ENCODE measurements around the gene MIGA1.

The MIGA1 gene

DNA sequence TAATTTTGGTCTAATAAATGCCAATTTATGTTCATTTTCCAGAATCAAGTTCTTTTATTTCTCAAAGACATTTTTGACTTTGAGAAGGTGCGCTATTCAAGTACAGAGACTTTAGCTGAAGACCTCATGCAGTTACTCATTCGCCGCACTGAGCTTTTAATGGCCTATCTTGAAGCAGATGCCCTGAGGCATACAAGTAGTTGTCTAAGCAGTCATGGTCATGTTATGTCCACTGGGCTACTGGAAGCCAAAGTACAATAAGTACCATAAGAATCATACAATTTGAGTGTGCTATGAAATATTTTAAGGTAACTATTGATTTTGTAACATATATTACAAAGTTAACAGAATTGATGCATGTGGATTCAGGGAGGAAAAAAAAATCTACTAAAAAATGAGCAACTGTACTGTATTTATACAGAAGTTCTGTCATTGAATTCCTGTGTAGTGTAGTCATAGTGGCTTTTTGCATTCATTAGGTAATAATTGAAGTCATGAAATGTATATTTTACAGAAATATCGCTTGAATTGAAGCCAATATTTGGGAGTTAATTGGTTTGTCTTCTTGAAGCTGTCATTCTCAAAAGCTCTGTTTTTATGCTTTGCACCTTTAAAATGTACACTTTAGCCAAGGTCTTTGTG, 95.5 kb downstream of the MIGA1 start:
- H3K4me3 Mint-ChIP-seq, result no peak overlapping the region
- no peaks in the 10 kb centered on the region for H3K27me3 Mint-ChIP-seq
- no peaks in the 10 kb centered on the region for H3K9me3 Mint-ChIP-seq
- DNase-seq (ENCODE audit: low spot score in 2 of 2) (no peak), ATAC-seq (replicated peaks; ENCODE audit: extremely low read depth, poor library complexity, severe bottlenecking) (no peak)
- no peak overlapping the region for H3K27ac Mint-ChIP-seq (ENCODE audit: low read depth)
- no peaks in the 10 kb centered on the region for H3K4me1 Mint-ChIP-seq
- peaks cover 7% of the 10 kb centered on the region for H3K36me3 Mint-ChIP-seq (ENCODE audit: insufficient read depth)

DNA sequence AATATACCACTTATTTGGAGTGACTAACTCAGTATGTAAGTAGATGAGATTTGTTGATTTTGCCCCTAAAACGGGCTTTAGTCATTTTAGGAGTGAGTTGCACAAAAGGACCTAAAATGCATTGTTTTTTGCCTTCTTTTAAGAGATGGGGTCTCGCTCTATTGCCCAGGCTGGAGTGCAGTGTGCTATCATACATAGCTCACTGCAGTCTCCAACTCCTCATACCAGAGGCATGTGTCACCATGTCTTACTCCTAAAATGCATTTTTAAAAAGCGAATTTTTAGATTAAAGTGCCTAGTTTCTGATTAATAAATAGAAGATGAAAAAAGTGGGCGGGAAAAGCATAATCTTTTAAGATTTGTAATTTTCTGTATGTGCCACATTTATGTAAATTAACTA, 97.4 kb downstream of the MIGA1 start:
- no peak for ATAC-seq (replicated peaks; ENCODE audit: extremely low read depth, poor library complexity, severe bottlenecking)
- no peak for DNase-seq (ENCODE audit: low spot score in 2 of 2)
- H3K4me1 Mint-ChIP-seq, result no peaks in the 10 kb centered on the region
- H3K4me3 Mint-ChIP-seq, result no peak overlapping the region
- no peaks in the 10 kb centered on the region for H3K9me3 Mint-ChIP-seq
- peaks cover 8% of the 10 kb centered on the region for H3K36me3 Mint-ChIP-seq (ENCODE audit: insufficient read depth)
- no peak overlapping the region for H3K27ac Mint-ChIP-seq (ENCODE audit: low read depth)
- no peaks in the 10 kb centered on the region for H3K27me3 Mint-ChIP-seq

DNA sequence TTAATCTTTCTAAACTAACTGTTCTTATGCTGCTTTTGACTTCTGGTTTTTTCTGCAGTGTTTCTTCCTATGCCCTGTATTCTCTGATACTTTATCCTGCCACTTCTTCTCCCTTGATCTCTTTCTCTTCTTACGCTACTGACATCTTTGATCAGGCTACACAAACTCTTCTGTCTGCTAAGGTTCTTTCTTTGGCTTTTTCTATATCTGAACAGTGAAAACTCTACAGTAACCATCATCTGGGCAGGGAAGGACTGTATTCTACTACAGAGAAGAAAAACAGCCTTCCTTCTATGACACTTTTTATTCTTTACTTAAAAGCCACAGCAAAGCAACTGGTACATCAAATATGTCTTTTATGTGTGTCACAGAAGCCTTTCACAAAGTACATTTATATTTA, 101.6 kb downstream of the MIGA1 start:
- Mint-ChIP-seq H3K27me3 (no peaks in the 10 kb centered on the region), H3K4me3 (no peak overlapping the region), H3K36me3 (ENCODE audit: insufficient read depth) (peaks cover 8% of the 10 kb centered on the region), H3K9me3 (no peaks in the 10 kb centered on the region), H3K4me1 (no peaks in the 10 kb centered on the region), H3K27ac (ENCODE audit: low read depth) (no peak overlapping the region)
- ATAC-seq (replicated peaks; ENCODE audit: extremely low read depth, poor library complexity, severe bottlenecking) (no peak), DNase-seq (ENCODE audit: low spot score in 2 of 2) (no peak)

DNA sequence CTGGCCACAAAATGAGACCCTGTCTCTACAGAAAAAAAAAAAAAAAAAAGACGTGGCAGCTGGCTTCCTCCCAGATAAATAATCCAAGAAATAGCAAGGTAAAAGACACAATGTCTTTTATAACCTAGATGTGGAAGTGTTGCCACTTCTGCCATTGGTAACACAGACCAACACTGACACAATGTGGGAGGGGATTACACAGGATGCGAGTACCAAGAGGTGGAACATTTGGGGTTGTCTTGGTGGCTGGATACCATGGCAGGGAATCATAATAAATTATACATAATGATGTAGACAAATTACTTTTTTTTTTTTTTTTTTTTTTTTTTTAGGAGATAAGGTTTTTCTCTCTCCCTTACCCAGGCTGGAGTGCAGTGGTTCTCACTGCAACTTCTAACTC, 103.0 kb downstream of the MIGA1 start:
- H3K9me3 Mint-ChIP-seq, result no peaks in the 10 kb centered on the region
- ATAC-seq (replicated peaks; ENCODE audit: extremely low read depth, poor library complexity, severe bottlenecking) (no peak), DNase-seq (ENCODE audit: low spot score in 2 of 2) (no peak)
- no peak overlapping the region for H3K27ac Mint-ChIP-seq (ENCODE audit: low read depth)
- peaks cover 8% of the 10 kb centered on the region for H3K36me3 Mint-ChIP-seq (ENCODE audit: insufficient read depth)
- no peaks in the 10 kb centered on the region for H3K4me1 Mint-ChIP-seq
- no peak overlapping the region for H3K4me3 Mint-ChIP-seq
- H3K27me3 Mint-ChIP-seq, result peaks cover 9% of the 10 kb centered on the region

DNA sequence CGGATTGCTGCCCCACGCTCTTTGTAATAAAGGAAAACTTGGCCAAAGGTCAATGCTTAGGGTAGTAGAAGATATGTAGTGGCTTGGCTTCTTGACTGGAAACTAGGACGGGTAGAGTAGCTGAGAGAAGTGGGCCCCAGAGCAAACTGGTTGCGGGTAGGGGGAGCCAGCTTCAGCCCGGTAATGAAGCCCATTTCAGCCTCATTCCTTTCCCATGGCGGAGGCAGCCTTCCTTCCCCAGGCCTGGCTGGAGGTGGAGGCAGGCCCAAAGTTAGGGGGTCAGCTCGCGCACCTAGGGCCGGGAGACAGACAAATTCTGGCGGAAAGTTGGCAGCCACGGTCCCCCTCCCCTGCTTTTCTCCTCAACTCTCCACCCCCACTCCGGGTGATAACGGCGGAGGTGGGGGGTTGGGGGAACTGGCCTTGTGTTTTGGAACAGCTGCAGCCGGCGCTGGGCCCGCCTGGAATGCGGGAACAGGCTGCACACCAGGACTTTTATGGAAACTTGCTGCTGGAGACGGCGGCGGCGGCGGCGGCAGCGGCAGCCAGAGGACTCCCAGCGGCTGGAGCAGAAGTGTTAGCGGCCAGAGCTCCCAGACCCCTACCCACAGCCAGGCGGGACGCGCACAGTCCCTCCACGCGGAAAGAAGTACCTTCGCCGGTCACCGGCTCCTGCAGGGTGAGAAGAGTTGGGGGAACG, 108.8 kb downstream of the MIGA1 start, which contains the start of gene NEXN:
Gene NEXN, plus strand, starts transcription at position 544 of the 700 bp plus-strand sequence. CDS start 27,483 bp downstream, outside the sequence.
- Mint-ChIP-seq H3K27me3 (peaks cover 18% of the 10 kb centered on the region), H3K27ac (ENCODE audit: low read depth) (no peak within 1 kb of the TSS), H3K4me1 (peaks cover 8% of the 10 kb centered on the region), H3K4me3 (peak within 1 kb of the TSS; percentile 61), H3K36me3 (ENCODE audit: insufficient read depth) (peaks cover 4% of the 10 kb centered on the region), H3K9me3 (no peaks in the 10 kb centered on the region)
- DNase-seq (ENCODE audit: low spot score in 2 of 2) (no peak), ATAC-seq (replicated peaks; ENCODE audit: extremely low read depth, poor library complexity, severe bottlenecking) (no peak)

DNA sequence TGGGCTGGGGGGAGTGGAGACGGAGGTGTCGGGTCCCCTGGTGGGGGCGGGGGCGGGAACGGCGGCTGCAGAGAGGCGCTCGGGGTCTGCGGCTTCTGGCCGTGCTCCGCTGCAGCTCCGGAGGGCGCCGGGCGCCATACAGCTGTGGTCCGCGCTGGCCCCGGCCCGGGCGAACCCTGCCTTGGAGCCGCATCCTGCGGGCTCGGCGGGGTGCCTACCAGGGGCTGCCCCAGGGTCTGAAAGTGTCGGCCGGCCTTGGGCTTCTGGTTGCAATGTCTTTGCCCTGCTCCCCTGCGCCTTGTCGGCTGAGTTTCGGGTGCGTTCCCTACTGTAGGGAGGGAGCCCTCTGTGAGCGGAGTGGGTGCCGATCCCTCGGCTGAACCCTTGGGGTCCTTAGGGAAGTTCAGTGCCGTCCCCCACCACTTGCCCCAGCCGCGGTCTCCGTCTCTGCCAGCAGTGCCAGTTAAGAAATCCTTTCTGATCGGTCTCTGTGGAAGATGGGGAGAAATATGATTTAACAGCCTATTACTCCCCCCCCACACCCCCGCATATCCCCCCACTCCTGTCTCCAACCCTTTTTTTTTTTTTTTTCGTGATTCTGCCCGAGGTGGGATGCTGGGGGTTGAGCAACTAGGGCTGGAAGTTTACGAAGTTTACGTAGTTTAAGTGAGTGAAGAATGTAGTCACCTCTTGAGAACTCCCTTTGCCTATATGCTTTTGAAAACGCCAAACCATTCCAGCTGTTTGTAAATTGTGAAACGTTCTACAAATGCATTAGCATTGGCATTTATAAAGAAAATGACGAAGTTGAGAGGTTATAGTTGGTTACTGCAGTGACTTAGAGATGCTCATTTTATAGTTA, 109.6 kb downstream of the MIGA1 start:
- DNase-seq (ENCODE audit: low spot score in 2 of 2) (no peak), ATAC-seq (replicated peaks; ENCODE audit: extremely low read depth, poor library complexity, severe bottlenecking) (peak; percentile 36)
- H3K36me3 Mint-ChIP-seq (ENCODE audit: insufficient read depth), result peaks cover 3% of the 10 kb centered on the region
- H3K27me3 Mint-ChIP-seq, result peaks cover 18% of the 10 kb centered on the region
- H3K4me3 Mint-ChIP-seq, result peak overlapping the region; percentile 61
- H3K27ac Mint-ChIP-seq (ENCODE audit: low read depth), result no peak overlapping the region
- peaks cover 8% of the 10 kb centered on the region for H3K4me1 Mint-ChIP-seq
- H3K9me3 Mint-ChIP-seq, result no peaks in the 10 kb centered on the region

DNA sequence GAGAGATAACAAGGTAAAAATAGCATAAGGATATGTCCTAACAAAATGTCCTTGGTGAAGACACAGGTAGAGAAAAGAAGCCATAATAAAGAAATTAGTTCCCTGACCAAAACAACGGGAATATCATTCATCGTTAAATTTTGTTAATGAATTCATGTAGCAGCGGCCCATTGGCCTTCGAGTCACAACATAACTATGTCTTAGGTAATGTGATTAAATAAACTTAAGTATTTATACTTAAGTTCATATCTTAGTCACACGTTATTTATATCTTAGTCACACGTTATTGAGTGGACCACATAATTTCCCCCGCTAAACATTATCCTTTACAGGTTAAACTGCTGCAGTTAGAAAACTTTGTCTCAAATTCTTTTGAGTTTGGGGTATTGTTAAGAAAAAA, 110.2 kb downstream of the MIGA1 start:
- ATAC-seq (replicated peaks; ENCODE audit: extremely low read depth, poor library complexity, severe bottlenecking) (no peak), DNase-seq (ENCODE audit: low spot score in 2 of 2) (no peak)
- Mint-ChIP-seq H3K4me1 (peaks cover 8% of the 10 kb centered on the region), H3K36me3 (ENCODE audit: insufficient read depth) (no peaks in the 10 kb centered on the region), H3K27ac (ENCODE audit: low read depth) (no peak overlapping the region), H3K4me3 (no peak overlapping the region), H3K9me3 (no peaks in the 10 kb centered on the region), H3K27me3 (peaks cover 18% of the 10 kb centered on the region)

DNA sequence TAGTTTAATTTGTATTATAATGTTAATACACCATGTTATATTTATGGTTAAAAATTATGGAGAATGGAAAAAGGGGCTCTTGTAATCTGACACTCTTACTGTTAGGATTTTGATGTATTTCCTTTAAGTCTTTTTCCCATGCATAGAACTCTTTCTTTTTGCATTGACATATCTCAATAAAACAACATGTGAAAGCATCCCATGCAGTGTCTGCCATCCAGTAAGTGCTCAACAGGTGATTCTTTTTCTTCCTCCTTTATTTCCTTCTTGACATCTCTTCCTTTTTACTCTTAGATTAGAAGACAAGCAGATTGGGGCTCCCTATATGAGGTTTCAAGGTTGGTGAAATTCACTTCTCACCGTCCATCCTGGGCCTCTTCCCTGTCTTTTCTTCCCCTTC, 111.8 kb downstream of the MIGA1 start:
- H3K9me3 Mint-ChIP-seq, result no peaks in the 10 kb centered on the region
- H3K27me3 Mint-ChIP-seq, result peaks cover 18% of the 10 kb centered on the region
- H3K4me3 Mint-ChIP-seq, result no peak overlapping the region
- DNase-seq (ENCODE audit: low spot score in 2 of 2) (no peak), ATAC-seq (replicated peaks; ENCODE audit: extremely low read depth, poor library complexity, severe bottlenecking) (no peak)
- H3K27ac Mint-ChIP-seq (ENCODE audit: low read depth), result no peak overlapping the region
- H3K4me1 Mint-ChIP-seq, result peaks cover 8% of the 10 kb centered on the region
- no peaks in the 10 kb centered on the region for H3K36me3 Mint-ChIP-seq (ENCODE audit: insufficient read depth)

DNA sequence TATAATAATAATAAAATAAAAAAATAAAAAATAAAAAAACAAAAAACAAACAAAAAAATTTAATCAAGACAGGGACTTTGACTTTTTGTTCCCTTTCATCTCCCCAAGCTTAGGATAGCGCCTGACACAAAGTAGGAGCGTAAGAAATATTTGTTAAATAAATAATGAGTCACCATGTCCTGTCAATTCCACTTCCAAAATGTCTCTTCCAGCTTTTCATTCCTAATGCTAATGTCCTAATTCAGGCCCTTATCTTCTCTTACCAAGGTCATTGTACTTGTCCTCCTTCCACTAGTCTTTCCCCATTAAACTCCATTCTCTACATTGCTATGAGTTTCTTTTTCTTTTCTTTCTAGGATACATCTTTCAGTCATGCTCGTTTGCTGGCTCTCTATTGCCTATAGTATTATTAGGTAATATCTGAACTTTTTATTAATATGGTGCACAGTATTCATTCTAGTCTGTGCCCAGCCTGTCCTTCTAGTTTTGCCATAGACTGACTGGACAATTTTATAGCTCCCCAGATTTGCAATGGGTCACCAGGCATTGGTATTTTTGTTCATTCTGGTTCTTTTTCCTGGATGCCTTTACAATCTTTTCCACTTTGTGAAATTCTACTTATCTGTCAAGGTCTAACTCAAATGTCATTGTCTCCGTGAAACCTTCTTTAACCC, 120.3 kb downstream of the MIGA1 start:
- ATAC-seq (replicated peaks; ENCODE audit: extremely low read depth, poor library complexity, severe bottlenecking), result no peak
- no peaks in the 10 kb centered on the region for H3K36me3 Mint-ChIP-seq (ENCODE audit: insufficient read depth)
- H3K4me3 Mint-ChIP-seq, result no peak overlapping the region
- H3K9me3 Mint-ChIP-seq, result no peaks in the 10 kb centered on the region
- H3K4me1 Mint-ChIP-seq, result no peaks in the 10 kb centered on the region
- no peak for DNase-seq (ENCODE audit: low spot score in 2 of 2)
- no peak overlapping the region for H3K27ac Mint-ChIP-seq (ENCODE audit: low read depth)
- no peaks in the 10 kb centered on the region for H3K27me3 Mint-ChIP-seq

DNA sequence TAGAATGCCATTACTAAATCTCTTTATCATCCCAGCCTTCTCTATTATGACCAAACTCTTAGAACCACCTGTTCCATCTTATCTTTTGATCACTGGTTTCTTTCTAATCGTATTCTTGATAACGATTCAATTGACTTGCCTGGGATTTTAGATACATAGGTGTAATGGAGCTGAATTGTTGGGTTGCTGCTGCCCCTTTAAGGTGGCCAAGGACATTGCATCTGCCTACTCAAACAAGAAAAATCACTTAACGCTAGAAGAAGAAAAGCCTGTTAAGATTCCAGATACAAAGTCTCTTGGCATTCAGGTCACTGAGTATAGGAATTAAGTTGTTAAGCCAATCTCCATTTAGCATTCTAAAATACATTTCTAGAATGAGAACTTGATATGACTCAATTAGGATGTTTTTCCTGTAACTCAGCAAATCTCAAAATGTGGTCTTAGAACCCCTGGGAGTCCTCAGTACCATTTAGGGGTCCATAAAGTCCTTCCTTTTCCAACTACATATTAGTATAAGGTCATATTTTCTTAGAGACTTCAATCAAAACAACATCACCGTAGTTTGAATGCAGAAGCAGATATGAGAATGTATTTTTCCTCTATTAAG, 121.3 kb downstream of the MIGA1 start:
- ATAC-seq (replicated peaks; ENCODE audit: extremely low read depth, poor library complexity, severe bottlenecking) (no peak), DNase-seq (ENCODE audit: low spot score in 2 of 2) (no peak)
- Mint-ChIP-seq H3K4me1 (no peaks in the 10 kb centered on the region), H3K27ac (ENCODE audit: low read depth) (no peak overlapping the region), H3K36me3 (ENCODE audit: insufficient read depth) (no peaks in the 10 kb centered on the region), H3K27me3 (no peaks in the 10 kb centered on the region), H3K4me3 (no peak overlapping the region), H3K9me3 (no peaks in the 10 kb centered on the region)

DNA sequence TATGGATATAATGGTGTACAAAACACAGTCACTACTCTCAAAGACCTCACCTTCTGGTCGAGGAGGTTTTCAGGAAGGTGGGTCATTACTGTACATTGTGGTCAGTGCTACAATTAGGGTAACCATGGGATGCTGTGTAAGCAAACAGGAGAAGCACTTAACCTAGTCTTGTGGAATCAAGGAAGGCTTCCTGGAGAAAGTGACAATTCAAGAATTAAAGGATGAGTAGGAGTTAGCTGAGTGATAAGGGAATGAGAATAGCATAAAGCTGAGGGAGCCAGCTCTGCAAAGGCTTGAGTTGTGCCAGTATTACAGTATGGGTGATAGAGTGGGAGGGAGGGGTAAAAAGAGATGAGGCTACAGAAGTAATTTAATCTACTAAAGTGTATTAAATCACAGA, 126.2 kb downstream of the MIGA1 start:
- H3K36me3 Mint-ChIP-seq (ENCODE audit: insufficient read depth), result no peaks in the 10 kb centered on the region
- H3K27ac Mint-ChIP-seq (ENCODE audit: low read depth), result no peak overlapping the region
- no peak overlapping the region for H3K4me3 Mint-ChIP-seq
- no peak for DNase-seq (ENCODE audit: low spot score in 2 of 2)
- ATAC-seq (replicated peaks; ENCODE audit: extremely low read depth, poor library complexity, severe bottlenecking), result no peak
- no peaks in the 10 kb centered on the region for H3K4me1 Mint-ChIP-seq
- H3K9me3 Mint-ChIP-seq, result no peaks in the 10 kb centered on the region
- no peaks in the 10 kb centered on the region for H3K27me3 Mint-ChIP-seq

DNA sequence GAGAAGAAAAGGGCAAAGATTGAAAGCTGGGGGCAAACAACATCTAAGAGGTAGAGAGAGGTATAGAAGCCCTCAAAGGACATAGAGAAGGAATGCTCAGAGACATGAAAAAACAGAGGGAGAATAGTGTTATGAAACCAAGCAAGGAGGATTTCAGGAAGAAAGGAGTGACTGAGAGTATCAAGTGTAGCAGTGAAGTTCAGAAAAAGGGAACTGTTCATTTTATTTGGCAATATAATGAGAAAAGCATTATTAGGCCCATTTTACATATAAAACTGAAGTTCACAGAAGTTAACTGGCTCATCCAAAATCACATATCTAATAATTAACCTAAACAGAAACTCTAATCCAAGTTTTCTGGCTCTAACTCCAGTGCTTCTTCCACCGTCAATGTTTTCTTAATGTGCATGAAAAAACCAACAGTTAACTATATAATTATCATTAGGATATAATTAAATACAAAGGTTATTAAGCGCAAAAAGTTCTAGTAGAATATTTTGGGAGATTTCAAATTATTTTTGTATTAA, 126.6 kb downstream of the MIGA1 start:
- DNase-seq (ENCODE audit: low spot score in 2 of 2) (no peak), ATAC-seq (replicated peaks; ENCODE audit: extremely low read depth, poor library complexity, severe bottlenecking) (no peak)
- Mint-ChIP-seq H3K36me3 (ENCODE audit: insufficient read depth) (no peaks in the 10 kb centered on the region), H3K27ac (ENCODE audit: low read depth) (no peak overlapping the region), H3K9me3 (no peaks in the 10 kb centered on the region), H3K4me3 (no peak overlapping the region), H3K27me3 (no peaks in the 10 kb centered on the region), H3K4me1 (no peaks in the 10 kb centered on the region)
